Activated CD4-positive, CD25-positive, alpha-beta regulatory T cell (primary cell): ENCODE data around the gene SCO2.

ENCODE experiments used
- DNase-seq, 4 experiments: peaks; one replicate each; lab custom pipeline; 2025; lab: John Stamatoyannopoulos, UW

The SCO2 gene

GRCh38 chr22:50476868-50477267, 48.5 kb downstream of the SCO2 start:
- DNase-seq = no peak

GRCh38 chr22:50475652-50476002, 49.8 kb downstream of the SCO2 start:
- DNase-seq = no peak

GRCh38 chr22:50474710-50475651, 50.4 kb downstream of the SCO2 start, which contains the start of gene SBF1:
TSS of gene SBF1 (minus strand) at chr22:50475035. CDS start at chr22:50474840, 195 bp downstream.
- peak; percentile 70 to 85 (median 76) for DNase-seq

GRCh38 chr22:50473855-50474671, 51.3 kb downstream of the SCO2 start:
- no peak for DNase-seq
